G401 (cell line): ENCODE data around the gene CCDC184. TPM values are rescaled to one million over a fixed set of nuclear protein-coding genes. Genes with fewer than 3 reads are reported as not detected.
A peak's percentile ranks its signal among the peaks of the same experiment; 100 is the strongest.
"Not testable (repeated sequence)": the region's sequence is repeated elsewhere in the genome, so short reads cannot be mapped to it uniquely, and the experiment has no call there.

Experiments used
- DNase-seq: peaks from one replicate; pipeline ENCODE4 v3.0.0-alpha.2; 2015; ENCODE audit warnings: low spot score
- in situ Hi-C: cut with HindIII; loops from 2 replicates; pipeline ENCODE4 v1.10.0; 2016; ENCODE audit warnings: low sequenced_read_pairs, mixed read lengths
- total RNA-seq: library from RNA; depleted of rRNA; stranded (reverse); fragments of >200 nt; shearing (Covaris generic); gene quantifications from 2 replicates; pipeline ENCODE4 v1.2.3, GENCODE V29; 2014; rRNA removed

CCDC184 gene
- total RNA-seq, result 0.03 and 0.06 TPM in 2 replicates

DNA sequence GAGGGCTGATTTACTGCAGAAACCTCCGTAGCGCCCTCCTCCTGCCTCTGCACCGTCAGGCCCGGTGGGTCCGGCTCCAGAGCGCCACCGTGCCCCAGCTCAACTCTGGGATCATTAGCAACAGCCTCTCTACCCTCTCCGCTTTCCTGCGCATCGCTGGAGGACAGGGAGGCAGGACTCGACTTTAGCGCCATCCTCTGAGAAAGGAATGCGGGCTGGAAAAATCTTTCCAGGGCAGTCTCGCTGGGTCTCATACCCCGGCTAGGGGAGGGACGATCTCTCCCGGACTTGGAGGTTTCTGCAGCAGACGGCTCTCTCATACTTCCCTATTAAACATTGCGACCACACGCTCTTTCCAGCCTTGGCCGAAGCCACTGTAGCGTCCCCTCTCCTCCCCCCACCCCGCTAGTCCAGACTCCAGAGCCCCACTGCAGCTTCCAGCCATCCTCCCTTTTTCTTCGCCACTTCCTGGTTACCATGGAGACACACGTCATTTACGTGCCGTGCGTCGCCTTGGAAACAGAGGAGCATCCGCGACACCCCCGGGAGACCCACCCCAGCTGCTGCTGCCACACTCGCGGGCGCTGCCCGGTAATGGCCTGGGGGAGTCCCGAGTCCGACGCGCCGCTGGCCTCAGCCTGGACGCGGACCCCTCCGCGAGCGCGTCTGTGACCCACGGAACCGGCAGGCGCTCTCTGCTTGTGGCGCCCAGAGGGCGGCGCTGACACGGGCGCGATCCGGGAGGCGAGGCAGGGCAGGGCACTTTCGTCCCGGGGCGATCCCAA is at the start of gene CCDC184:
Gene CCDC184 (plus strand): TSS at position 554 of the 785 bp plus-strand sequence. CDS start 479 bp downstream, outside the sequence.
- DNase-seq, result peak; percentile 96

DNA sequence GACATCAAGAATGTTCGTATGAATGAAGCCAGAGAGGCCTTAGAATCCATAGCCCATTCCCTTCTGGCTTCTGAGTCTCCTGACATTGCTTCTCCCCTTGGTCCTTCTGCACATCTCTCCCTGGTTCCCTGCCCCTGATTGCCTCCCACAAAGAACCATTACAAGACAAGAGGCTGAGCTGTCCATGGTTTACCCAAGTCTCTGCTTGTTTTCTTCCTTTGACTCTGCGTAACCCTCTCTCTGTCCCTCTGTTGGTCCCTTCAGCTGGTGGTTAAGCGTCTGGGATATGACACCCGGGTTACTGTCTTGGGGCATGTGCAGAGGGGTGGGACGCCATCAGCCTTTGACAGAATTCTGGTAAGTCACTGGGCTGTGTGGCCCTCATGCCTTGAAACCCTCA is 48.4 kb upstream of the CCDC184 start:
- DNase-seq, result no peak
- in situ Hi-C loops, result no loop called here

More for the DNA sequence above, at the start of gene CCDC184:
- in situ Hi-C loops, result no loop called here

DNA sequence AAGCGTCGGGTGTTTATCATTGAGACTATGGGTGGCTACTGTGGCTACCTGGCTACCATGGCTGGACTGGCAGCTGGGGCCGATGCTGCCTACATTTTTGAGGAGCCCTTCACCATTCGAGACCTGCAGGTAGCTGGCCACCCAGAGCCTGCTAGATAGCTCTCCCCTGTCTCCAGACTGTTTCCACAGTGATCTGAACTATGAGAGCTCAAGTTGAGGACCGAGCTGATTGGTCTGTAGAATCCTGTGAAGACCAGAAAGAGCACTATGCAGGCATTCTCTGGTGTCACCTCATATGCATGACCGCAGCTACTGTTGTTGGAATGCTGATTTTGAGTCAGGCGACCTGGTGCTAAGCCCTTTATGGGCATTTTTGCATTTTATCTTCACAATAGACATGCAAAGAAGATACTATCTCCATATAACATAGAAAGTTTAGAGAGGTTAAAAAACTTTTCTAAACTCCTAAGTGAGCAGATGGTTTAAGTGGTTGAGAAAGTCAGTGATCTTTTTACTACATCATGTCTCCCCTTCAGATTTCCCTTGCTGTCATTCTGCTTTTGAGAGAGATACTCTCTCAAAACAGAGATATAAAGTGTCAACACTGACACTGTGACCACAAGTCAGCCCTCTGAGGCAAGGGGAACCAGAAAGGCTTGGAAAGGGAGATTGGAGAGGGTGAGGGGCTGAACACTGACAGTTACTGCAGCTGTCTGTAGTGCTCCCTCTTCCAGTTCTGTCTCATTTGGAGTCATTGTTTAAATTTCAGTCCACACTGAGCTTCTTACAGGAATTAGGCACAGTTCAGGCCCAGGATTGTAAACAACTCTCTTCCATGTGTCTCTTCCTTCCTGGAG is 40.4 kb upstream of the CCDC184 start:
- DNase-seq, result no peak
- in situ Hi-C loops, result no loop called here

DNA sequence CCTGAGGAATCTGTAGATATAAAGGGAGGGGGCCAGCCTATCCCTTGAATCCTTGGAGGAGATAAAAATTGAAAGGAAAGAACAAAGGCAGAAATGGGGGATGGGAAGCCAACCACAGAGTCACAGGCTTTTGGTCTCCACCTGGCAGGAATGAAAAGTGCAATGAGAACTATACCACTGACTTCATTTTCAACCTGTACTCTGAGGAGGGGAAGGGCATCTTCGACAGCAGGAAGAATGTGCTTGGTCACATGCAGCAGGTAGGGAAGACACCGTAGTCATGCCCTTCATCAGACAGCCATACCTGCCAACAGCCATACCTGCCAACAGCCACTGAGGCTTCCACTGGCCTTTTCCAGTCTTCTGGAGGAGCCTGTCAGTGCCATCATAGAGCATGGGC is 39.5 kb upstream of the CCDC184 start:
- no peak for DNase-seq
- in situ Hi-C loops, result no loop called here

DNA sequence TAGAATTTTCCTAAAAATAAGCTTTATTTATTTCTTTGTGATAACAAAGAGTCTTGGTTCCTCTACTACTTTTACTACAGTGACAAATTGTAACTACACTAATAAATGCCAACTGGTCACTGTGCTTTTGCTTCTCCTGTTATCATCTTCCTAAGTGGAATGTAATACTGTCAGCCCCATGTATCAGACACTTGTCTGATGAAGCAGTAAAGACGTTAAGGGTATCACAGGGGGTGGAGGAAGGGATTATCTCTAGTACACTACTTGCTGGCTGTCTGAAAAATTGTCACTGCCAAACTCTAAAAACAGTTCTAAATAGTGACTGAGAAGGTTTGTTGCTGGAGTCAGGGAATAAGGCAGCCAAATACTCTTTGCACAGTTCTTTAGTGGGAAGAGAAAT is 37.5 kb upstream of the CCDC184 start:
- in situ Hi-C loops, result no loop called here

DNA sequence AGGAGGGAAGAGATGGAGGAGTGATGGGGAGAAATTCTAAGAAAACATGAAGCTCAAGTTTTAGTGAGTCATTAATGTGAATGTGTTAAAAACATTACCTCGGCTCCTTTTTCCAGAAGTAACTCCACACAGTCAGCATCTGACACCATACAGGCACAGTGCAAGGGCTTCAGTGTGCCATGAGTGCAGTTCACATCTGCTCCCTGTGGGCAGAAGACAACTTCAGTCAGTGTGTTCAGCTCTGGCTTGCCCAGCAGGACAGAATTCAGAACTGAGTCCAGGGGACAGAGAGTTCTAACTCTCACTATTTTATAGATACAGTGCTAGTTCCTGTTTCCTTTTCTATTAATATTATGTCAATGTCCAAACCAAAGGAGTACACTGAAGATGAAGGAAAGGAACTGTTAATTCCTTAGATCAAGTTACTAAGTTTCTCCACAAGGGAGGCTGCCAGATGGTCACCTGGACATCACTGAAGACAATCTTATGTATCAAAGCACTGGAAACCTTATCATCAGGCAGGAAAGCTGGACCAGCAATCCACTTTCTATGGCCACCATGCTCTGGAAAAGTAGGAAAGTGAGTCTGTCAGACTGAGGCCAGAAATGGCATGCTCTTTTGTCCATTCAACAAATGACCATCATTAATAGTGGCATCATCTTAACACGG is 32.2 kb upstream of the CCDC184 start:
- no peak for DNase-seq
- in situ Hi-C loops, result no loop called here

More for the DNA sequence above, 37.5 kb upstream of the CCDC184 start:
- no peak for DNase-seq

DNA sequence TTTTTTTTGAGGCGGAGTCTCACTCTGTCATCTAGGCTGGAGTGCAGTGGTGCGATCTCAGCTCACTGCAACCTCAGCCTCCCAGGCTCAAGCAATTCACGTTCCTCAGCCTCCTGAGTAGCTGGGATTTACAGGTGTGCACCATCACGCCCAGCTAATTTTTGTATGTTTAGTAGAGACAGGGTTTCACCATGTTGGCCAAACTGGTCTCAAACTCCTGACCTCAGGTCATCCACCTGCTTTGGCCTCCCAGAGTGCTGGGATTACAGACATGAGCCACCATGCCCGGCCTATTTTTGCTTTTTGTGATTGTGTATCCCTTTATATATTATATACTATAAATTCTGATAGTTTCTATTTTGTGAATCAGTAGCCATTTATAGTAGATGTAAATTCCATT is 27.7 kb upstream of the CCDC184 start:
- in situ Hi-C loops, result not testable (repeated sequence)

DNA sequence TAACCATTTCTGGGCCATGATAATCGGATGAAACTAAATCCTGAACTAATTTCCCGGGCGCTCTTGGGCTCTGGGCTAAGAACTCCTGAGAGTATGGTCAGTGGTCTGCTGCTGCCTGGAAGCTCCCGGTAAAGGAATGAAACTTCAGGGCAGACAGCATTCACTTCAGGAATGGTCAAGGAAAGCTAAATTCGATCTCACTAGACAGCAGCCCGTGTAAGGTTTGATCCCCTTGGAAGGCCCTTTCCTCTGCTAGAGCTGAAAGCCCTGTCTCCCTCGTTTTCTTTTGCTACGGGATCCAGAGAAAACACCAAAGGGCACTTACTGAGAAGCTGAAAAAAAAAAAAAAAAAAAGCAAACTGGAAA is 26.8 kb upstream of the CCDC184 start:
- in situ Hi-C loops, result no loop called here
- DNase-seq, result no peak

More for the DNA sequence above, 27.7 kb upstream of the CCDC184 start:
- not testable (repeated sequence) for DNase-seq

DNA sequence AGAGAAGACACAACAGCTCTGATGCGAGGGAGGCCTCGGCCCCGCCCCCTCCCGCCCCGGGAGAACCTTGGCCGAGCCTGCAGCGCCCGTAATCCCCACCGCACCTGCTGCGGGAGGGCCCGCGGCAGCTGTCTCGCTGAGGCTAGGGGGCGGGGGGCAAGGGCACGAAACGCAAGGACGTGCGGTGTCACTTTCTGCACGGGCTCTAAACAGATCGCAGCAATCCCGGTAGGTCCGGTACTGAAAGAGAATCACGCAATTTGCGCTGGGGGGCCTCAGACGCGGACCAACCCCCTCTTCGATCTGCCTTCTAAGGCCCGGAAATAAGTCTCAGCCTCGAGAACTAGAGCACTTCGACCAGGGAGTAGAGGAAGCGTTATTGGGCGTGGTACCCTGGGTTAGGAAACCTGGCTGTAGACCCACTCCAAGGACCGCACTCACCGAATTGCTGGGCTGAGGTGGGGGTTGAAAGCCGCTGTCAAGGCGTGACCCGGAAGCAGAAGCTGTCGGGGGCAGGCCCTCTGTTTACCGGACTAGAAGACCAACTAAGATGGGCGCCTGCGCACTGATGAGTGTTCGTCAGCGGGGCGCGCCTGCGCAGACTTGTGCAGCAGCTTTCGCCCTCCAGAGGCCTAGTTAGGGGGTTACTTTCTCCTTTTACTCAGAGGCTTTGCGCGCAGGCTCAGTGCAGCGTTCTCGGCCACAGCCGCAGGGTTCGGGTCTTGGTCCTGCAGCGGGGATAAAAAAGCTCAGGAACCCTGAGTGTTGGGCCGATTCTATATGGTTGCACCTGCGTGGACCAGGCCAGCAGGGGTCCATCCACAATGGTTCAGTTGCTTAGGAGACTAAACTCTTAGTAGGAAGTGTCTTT is 26.2 kb upstream of the CCDC184 start, which contains the start of gene ASB8:
Gene ASB8 (minus strand): TSS at position 498 of the 871 bp plus-strand sequence. CDS start 4,019 bp downstream, outside the sequence.
- DNase-seq, result peak; percentile 98
- in situ Hi-C loops, result no loop called here

DNA sequence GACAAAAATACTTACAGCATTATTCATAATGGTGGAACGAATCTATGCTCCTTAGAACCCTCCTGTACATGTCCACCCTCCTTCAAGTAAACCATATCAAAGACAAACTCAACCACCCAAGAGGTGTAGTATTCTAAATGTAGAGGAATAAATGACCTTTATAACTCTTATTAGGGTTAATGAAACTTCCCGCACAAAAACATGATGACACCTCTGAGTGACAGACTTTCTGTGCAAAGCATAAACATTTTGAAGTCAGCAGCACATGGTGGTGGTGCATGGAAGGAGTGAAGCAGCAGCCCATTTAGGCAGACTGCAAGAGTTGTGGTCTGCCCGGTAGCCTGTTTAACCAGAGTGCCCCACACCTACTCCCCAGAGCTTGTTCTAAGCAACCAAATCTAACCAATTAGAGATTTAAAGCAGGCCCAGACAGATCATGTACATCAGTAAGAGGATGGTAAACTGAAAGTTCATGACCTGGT is 25.5 kb upstream of the CCDC184 start:
- in situ Hi-C loops, result no loop called here
- no peak for DNase-seq

DNA sequence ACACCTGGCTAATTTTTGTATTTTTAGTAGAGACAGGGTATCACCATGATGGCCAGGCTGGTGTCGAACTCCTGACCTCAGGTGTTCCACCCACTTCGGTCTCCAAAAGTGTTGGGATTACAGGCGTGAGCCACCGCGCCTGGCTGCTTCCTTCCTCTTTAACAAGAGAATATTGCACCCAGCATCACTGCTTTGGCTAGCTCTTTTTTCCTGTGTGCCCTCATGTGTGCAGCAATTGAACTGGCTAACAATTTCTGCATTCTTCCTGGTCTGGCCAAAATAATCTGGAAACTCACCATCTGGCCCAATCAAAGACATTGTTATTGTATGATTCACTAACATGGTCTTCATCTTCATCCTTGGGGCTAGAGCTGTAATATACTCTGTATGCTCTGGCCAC is 23.4 kb upstream of the CCDC184 start:
- in situ Hi-C loops, result no loop called here
- no peak for DNase-seq

DNA sequence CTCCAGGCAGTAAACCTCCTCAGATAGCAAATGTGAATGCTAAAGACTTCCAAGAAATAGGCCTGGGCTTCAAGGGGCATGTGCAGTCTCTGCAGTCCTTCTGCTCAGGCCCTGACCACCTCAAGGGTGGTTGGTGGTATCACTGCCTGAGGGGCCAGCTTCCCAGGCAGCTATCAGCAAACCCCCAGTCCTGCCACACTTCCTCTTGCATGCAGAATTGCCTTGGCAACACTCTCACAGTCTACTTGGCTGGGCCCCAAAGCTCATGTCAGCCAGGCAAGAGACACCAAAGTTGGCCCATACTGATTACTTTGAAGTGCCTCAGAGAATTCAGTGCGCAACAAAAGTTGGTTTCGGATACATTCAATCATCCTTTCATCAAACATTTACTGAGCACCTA is 22.6 kb upstream of the CCDC184 start:
- DNase-seq, result no peak
- in situ Hi-C loops, result no loop called here

DNA sequence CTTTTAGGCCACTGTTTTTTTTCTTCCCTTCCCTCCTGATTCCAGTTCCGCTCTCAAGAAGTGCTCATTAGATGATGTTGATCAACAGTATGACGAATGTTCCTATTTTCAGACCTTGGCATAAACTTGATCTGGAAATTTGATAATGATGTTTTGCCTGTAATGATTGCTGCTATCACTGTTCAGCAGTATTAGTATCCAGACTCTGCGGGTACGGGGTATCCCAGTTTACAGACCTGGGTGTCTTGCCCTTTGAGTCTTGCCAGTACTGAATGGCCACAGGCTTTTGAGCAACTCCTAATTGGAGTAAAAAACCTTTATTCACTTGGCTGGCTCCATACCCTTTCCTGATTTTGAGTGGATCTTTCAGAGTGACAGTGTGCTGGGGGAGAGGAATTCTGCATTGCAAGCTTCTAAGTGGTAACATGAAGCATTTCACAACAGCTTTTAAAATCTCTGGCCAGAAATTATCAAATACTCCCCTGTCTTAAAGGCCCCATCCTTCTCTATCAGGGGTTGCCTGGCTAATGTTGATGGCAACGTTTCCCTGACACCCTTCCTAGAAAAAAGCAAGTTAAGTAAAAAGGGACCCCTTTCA is 20.2 kb upstream of the CCDC184 start:
- in situ Hi-C loops, result no loop called here
- DNase-seq, result no peak

DNA sequence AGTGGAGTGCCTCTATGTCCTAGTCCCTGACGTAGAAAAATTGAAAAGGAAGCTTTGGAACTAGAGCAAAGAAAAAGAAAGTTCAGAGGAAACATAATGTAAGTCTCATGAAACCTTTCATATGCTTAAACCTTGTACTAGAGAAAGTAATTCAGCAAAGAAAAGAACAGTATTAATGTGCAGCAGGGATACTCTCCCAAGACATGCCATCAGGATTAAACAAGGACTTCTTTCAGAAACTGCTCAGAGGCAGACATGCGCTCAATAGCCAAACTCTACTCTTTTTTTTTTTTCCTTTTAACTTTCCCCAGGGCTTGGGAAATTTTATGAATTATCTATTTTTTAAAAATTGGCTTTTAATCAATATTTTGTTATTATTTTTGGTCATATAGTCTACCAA is 19.0 kb upstream of the CCDC184 start:
- DNase-seq, result no peak
- in situ Hi-C loops, result no loop called here

DNA sequence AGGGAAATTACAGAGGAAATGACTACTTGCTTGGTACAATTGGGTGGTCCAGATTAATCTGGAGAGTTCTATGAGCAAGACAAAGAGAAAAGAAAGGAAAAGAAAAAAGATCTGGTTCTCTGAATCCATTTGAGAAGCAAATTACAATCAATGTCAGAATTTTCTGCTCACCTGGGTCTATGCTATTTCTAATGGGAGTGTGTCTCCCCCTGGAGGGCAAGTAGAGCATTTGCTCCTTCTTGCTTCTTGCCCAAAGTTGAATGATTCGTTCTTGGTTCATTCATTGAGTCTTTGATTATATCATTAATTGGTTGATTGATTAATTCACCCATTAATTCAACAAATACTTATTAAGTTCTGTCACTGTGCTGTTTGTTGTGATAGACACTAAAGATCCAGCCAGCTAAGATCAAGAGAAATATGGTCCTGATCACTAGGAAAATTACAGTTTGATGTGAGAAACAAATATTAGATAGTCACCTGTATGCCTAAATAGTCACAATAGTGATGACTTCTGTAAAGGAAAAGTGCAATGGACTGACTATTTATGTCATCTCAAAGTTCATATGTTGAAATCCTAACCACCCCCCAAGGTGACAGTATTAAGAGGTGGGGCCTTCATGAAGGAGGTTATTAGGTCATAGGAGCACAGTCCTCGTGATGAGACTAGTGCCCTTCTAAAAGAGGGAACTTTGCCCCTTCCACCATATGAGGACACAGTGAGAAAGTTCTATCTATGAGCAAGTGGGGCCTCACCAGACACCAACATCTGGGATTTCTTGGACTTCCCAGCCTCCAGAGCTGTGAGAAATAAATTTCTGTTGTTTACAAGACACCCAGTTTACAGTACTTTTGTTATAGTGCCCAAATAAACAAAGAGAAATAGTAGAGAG is 18.1 kb upstream of the CCDC184 start:
- in situ Hi-C loops, result no loop called here
- peak; percentile 81 for DNase-seq

DNA sequence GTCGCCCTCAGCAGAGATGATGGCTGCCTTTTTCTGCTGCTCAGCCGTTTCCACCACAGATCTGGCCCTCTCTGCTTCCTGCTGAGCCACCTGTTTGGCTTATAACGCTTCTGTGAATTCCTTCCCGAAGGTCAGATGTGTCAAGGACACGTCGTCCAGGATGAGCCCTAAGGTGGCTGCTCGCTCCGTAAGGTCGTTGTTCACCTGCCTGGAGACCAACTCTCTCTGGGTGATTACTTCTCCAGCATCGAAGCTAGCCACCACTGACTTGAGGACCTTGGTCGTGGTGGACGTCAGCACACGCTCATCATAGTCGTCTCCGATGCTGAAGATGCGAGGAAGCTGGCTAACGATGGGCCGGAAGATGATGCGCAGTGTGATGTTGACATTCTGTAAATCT is 14.4 kb upstream of the CCDC184 start:
- in situ Hi-C loops, result no loop called here
- no peak for DNase-seq
